Kidney (tissue), 14 donors: ENCODE results near the gene HIC1. TPM values are rescaled to one million over a fixed set of nuclear protein-coding genes. Genes with fewer than 3 reads are reported as not detected.
A peak's percentile ranks its signal among the peaks of the same experiment; 100 is the strongest.

Experiments
- DNase-seq, 5 donors: peaks; one replicate each; pipeline ENCODE4 v3.0.0-alpha.2; 2013 to 2020
- FAIRE-seq: peaks from 2 replicates; lab custom pipeline; 2012; peaks lifted over from hg19 to GRCh38; lab: Jason Lieb, UNC
- H3K27ac ChIP-seq, 2 donors: one replicate each; pipeline ENCODE4 v1.7.0; 2013; ENCODE audit warnings: low read depth in 2 of 2, low read length in 2 of 2, inconsistent platforms in 1 of 2
- H3K27me3 ChIP-seq: one replicate; pipeline ENCODE4 v1.7.1; 2013; ENCODE audit warnings: low read length, inconsistent platforms; ENCODE audit not compliant: control insufficient read depth, insufficient read depth
- H3K36me3 ChIP-seq, 3 donors: one replicate each; pipeline versions ENCODE4 v1.7.0 to v1.7.1; 2013; ENCODE audit warnings: low read length in 3 of 3, control low read depth in 1 of 3, inconsistent platforms in 1 of 3; ENCODE audit not compliant: insufficient read depth in 3 of 3, control insufficient read depth in 2 of 3
- H3K4me1 ChIP-seq, 3 donors: one replicate each; pipeline versions ENCODE4 v1.7.0 to v1.7.1; 2013; ENCODE audit warnings: low read length in 3 of 3, inconsistent platforms in 1 of 3, low read depth in 1 of 3; ENCODE audit not compliant: control insufficient read depth in 2 of 3, insufficient read depth in 2 of 3
- H3K4me3 ChIP-seq, 3 donors: one replicate each; pipeline versions ENCODE4 v1.7.0 to v1.8.1; 2013; ENCODE audit warnings: low read length in 3 of 3, control low read depth in 1 of 3, inconsistent platforms in 1 of 3
- H3K9ac ChIP-seq, 3 donors: one replicate each; pipeline versions ENCODE4 v1.7.0 to v1.7.1; 2013; ENCODE audit warnings: low read length in 3 of 3, control low read depth in 1 of 3, inconsistent platforms in 1 of 3
- H3K9me3 ChIP-seq, 3 donors: one replicate each; pipeline versions ENCODE4 v1.7.0 to v1.7.1; 2013; ENCODE audit warnings: low read length in 3 of 3, control low read depth in 1 of 3, inconsistent platforms in 1 of 3; ENCODE audit not compliant: control insufficient read depth in 2 of 3, insufficient read depth in 1 of 3
- CTCF ChIP-seq: IDR thresholded peaks from 3 replicates; pipeline ENCODE4 v1.5.1; 2012; ENCODE audit warnings: mild to moderate bottlenecking, moderate library complexity, borderline replicate concordance; ENCODE audit not compliant: insufficient read depth; ENCODE audit errors: extremely low read depth
- intact Hi-C: fragments of 100-400 bp; cut with DNase I; formaldehyde crosslinking; loops from one replicate; pipeline ENCODE4 v1.11.1; 2022
- polyA plus RNA-seq: library from polyadenylated mRNA; stranded (reverse); fragments of 350-450 nt; fragmentation: Illumina TruSeq; extraction: RNeasy Lipid Tissue Mini Kit (QIAGEN cat#74804); gene quantifications from one replicate; pipeline ENCODE4 v1.2.3, GENCODE V29; 2014; ENCODE audit warnings: low read depth, low replicate concordance; ENCODE audit not compliant: insufficient read depth
- total RNA-seq: library from RNA; stranded (reverse); fragmentation: NEBNext Ultra II Directional; extraction: Animal tissue kit (Norgen Biotek cat#: 25700); gene quantifications from one replicate; pipeline ENCODE4 v1.2.1, GENCODE V29; 2021
- donor health status: control.
- donor health status: control.
- donor health status: control.
- donor health status: control.
- donor health status: control.
- donor health status: DM: yes; HTN: yes; CAD: no.
- donor health status: Normal renal cell carcinoma (clear cell type).

The HIC1 gene
- total and polyA plus RNA-seq, 2 donors from 2014 or later = 2.7 to 13.0 TPM

GRCh38 chr17:2056206-2057174 is 1.6 kb downstream of the HIC1 start:
- peaks cover 9% of the 10 kb centered on the region for H3K27me3 ChIP-seq
- no peak for FAIRE-seq
- H3K4me1 ChIP-seq = peaks cover 0 to 18% (median 0%) of the 10 kb centered on the region in 3 donors
- peak overlapping the region; percentile 51 to 53 for H3K27ac ChIP-seq
- peak overlapping the region in 2 of 3 donors; percentile 39 to 58 for H3K4me3 ChIP-seq
- no peaks in the 10 kb centered on the region for H3K36me3 ChIP-seq
- intact Hi-C loops = loop anchor here (5.0 kb wide), 1 partner anchor 186 kb away; no protein-coding TSS in a partner anchor
- TF ChIP-seq CTCF = no peak
- no peaks in the 10 kb centered on the region for H3K9me3 ChIP-seq
- no peak overlapping the region for H3K9ac ChIP-seq
- peak in 3 of 5 donors; percentile 55 to 84 (median 66) for DNase-seq

- intact Hi-C loops = loop anchor here (5.0 kb wide), 1 partner anchor 185 kb away; no protein-coding TSS in a partner anchor
- Histone ChIP-seq H3K9ac (no peak overlapping the region), H3K4me3 (no peak overlapping the region), H3K9me3 (no peaks in the 10 kb centered on the region), H3K27ac (no peak overlapping the region), H3K27me3 (peaks cover 9% of the 10 kb centered on the region), H3K36me3 (no peaks in the 10 kb centered on the region), H3K4me1 (peaks cover 0 to 18% (median 0%) of the 10 kb centered on the region in 3 donors)
- peak in 3 of 5 donors; percentile 33 to 77 (median 58) for DNase-seq
- TF ChIP-seq CTCF = no peak
- FAIRE-seq = no peak
Measured at GRCh38 chr17:2057175-2057759, 2.4 kb downstream of the HIC1 start.

- DNase-seq (peak in 3 of 5 donors; percentile 50 to 81 (median 76)), FAIRE-seq (no peak)
- Histone ChIP-seq H3K4me1 (peaks cover 0 to 18% (median 0%) of the 10 kb centered on the region in 3 donors), H3K4me3 (peak overlapping the region in 2 of 3 donors; percentile 25 to 28), H3K9ac (no peak overlapping the region), H3K27ac (peak overlapping the region in 1 of 2 donors; percentile 43), H3K9me3 (no peaks in the 10 kb centered on the region), H3K36me3 (no peaks in the 10 kb centered on the region), H3K27me3 (peaks cover 9% of the 10 kb centered on the region)
- no peak for TF ChIP-seq CTCF
- intact Hi-C loops = loop anchor here (5.0 kb wide), 1 partner anchor 184 kb away; no protein-coding TSS in a partner anchor
Measured at GRCh38 chr17:2057760-2058585, 3.1 kb downstream of the HIC1 start.
